Activated CD4-positive, alpha-beta T cell treated with anti-CD3 and anti-CD28 coated beads, Interleukin-2, amount 10 ng/mL, durations not matched to agents 7 days and 5 days (primary cell): Measurements from ENCODE around the gene SLC4A11. TPM values are rescaled to one million over a fixed set of nuclear protein-coding genes. Genes with fewer than 3 reads are reported as not detected.

ENCODE experiments used
- CTCF ChIA-PET: fragments of 350-600 bp; sonication (Branson Sonifier 250); formaldehyde crosslinking; loops from one replicate; lab custom pipeline; 2021; ENCODE audit warnings: antibody characterized with exemption; lab: Charles Lee
- POLR2A ChIA-PET: fragments of 350-600 bp; sonication (Branson Sonifier 250); formaldehyde crosslinking; loops from one replicate; lab custom pipeline; 2021; ENCODE audit warnings: antibody characterized with exemption; lab: Charles Lee
- DNase-seq: peaks from one replicate; pipeline ENCODE4 v3.0.0-alpha.2; 2020
- H3K27ac Mint-ChIP-seq: one replicate; pipeline ENCODE4 v1.8.0; 2021; ENCODE audit warnings: mild to moderate bottlenecking, moderate library complexity, mixed read lengths
- H3K27me3 Mint-ChIP-seq: one replicate; pipeline ENCODE4 v1.8.0; 2021; ENCODE audit warnings: mixed read lengths
- H3K36me3 Mint-ChIP-seq: one replicate; pipeline ENCODE4 v1.8.0; 2021; ENCODE audit warnings: low read depth, mixed read lengths
- H3K4me1 Mint-ChIP-seq: one replicate; pipeline ENCODE4 v1.8.0; 2021; ENCODE audit warnings: mixed read lengths
- H3K4me3 Mint-ChIP-seq: one replicate; pipeline ENCODE4 v1.8.0; 2021; ENCODE audit warnings: mild to moderate bottlenecking, moderate library complexity, mixed read lengths
- H3K9me3 Mint-ChIP-seq: one replicate; pipeline ENCODE4 v1.8.0; 2021; ENCODE audit warnings: mixed read lengths
- total RNA-seq, 2 experiments: library from RNA; stranded (reverse); gene quantifications; one replicate each; pipeline ENCODE4 v1.2.3, GENCODE V29; 2021

The SLC4A11 gene
- total RNA-seq, 2 experiments from 2014 or later = 0.50 to 0.77 TPM

GRCh38 chr20:3231889-3232588, 7.0 kb downstream of the SLC4A11 start:
- POLR2A ChIA-PET = no interaction called here
- no peak overlapping the region for H3K27ac Mint-ChIP-seq
- no peak overlapping the region for H3K4me3 Mint-ChIP-seq
- H3K27me3 Mint-ChIP-seq = peaks cover 12% of the 10 kb centered on the region
- H3K4me1 Mint-ChIP-seq = no peaks in the 10 kb centered on the region
- DNase-seq = no peak
- no peaks in the 10 kb centered on the region for H3K9me3 Mint-ChIP-seq
- H3K36me3 Mint-ChIP-seq = no peaks in the 10 kb centered on the region
- CTCF ChIA-PET = interaction anchor here (1.3 kb wide), 1 partner anchor 11 kb away, joined by 4 read pairs; no protein-coding TSS in a partner anchor

- ChIA-PET CTCF (no interaction called here), POLR2A (no interaction called here)
- Mint-ChIP-seq H3K36me3 (no peaks in the 10 kb centered on the region), H3K4me3 (no peak overlapping the region), H3K4me1 (no peaks in the 10 kb centered on the region), H3K27ac (no peak overlapping the region), H3K27me3 (peaks cover 4% of the 10 kb centered on the region), H3K9me3 (no peaks in the 10 kb centered on the region)
- no peak for DNase-seq
Measured at GRCh38 chr20:3231116-3231515, 7.9 kb downstream of the SLC4A11 start.

GRCh38 chr20:3229798-3230197, 9.2 kb downstream of the SLC4A11 start:
- Mint-ChIP-seq H3K27me3 (no peaks in the 10 kb centered on the region), H3K9me3 (no peaks in the 10 kb centered on the region), H3K4me1 (peaks cover under 1% of the 10 kb centered on the region), H3K4me3 (no peak overlapping the region), H3K36me3 (peaks cover under 1% of the 10 kb centered on the region), H3K27ac (no peak overlapping the region)
- CTCF ChIA-PET = no interaction called here
- no peak for DNase-seq
- POLR2A ChIA-PET = no interaction called here

GRCh38 chr20:3229158-3229557, 9.8 kb downstream of the SLC4A11 start:
- DNase-seq = no peak
- peaks cover 3% of the 10 kb centered on the region for H3K4me1 Mint-ChIP-seq
- no peak overlapping the region for H3K4me3 Mint-ChIP-seq
- ChIA-PET CTCF (no interaction called here), POLR2A (no interaction called here)
- H3K36me3 Mint-ChIP-seq = peaks cover 2% of the 10 kb centered on the region
- H3K27me3 Mint-ChIP-seq = no peaks in the 10 kb centered on the region
- H3K9me3 Mint-ChIP-seq = no peaks in the 10 kb centered on the region
- H3K27ac Mint-ChIP-seq = no peak overlapping the region

DNA sequence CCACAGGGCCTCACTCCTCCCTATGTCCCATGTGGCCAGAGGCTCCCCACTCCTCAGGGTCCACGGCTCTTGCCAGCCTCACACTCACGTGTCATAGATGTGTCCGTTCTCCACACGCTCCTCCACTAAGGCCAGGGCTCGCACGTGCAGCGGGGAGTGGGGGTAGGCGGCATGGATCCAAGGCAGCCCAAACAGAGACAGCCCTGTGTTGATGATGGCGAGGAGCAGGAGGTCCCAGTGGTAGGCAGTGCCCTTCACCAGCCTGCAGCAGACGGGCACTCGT, 10.3 kb downstream of the SLC4A11 start:
- ChIA-PET POLR2A (no interaction called here), CTCF (no interaction called here)
- Mint-ChIP-seq H3K4me1 (peaks cover 6% of the 10 kb centered on the region), H3K27ac (no peak overlapping the region), H3K27me3 (no peaks in the 10 kb centered on the region), H3K4me3 (no peak overlapping the region), H3K9me3 (no peaks in the 10 kb centered on the region), H3K36me3 (peaks cover 2% of the 10 kb centered on the region)
- DNase-seq = no peak

GRCh38 chr20:3227936-3228749, 10.8 kb downstream of the SLC4A11 start:
- DNase-seq = no peak
- H3K27ac Mint-ChIP-seq = no peak overlapping the region
- CTCF ChIA-PET = no interaction called here
- peaks cover 12% of the 10 kb centered on the region for H3K4me1 Mint-ChIP-seq
- POLR2A ChIA-PET = no interaction called here
- no peaks in the 10 kb centered on the region for H3K27me3 Mint-ChIP-seq
- no peaks in the 10 kb centered on the region for H3K9me3 Mint-ChIP-seq
- H3K36me3 Mint-ChIP-seq = peaks cover 2% of the 10 kb centered on the region
- no peak overlapping the region for H3K4me3 Mint-ChIP-seq

DNA sequence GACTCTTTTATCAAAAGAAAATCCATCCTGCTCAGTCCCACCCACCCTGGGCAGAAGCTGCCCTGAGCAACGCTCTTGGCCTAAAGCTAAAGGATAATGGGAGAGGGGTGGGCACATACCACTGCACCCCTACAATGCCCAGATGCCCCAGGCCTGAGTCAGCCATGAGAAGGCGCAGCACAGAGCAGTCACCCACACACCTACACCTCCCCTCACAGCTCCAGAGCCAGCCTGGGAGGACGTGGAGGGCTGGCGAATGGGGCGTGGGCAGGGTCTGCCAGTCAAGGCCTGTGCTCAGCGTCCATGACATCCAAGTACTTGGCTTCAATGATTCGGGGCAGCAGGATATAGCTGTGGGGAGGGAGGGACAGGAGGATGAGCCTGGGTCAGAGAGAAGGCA, 11.5 kb downstream of the SLC4A11 start:
- Mint-ChIP-seq H3K27ac (no peak overlapping the region), H3K4me1 (peaks cover 18% of the 10 kb centered on the region), H3K4me3 (no peak overlapping the region), H3K9me3 (no peaks in the 10 kb centered on the region), H3K27me3 (no peaks in the 10 kb centered on the region), H3K36me3 (peaks cover 5% of the 10 kb centered on the region)
- CTCF ChIA-PET = no interaction called here
- no peak for DNase-seq
- POLR2A ChIA-PET = no interaction called here

GRCh38 chr20:3226864-3227263, 12.1 kb downstream of the SLC4A11 start:
- no peak for DNase-seq
- peaks cover 20% of the 10 kb centered on the region for H3K4me1 Mint-ChIP-seq
- H3K36me3 Mint-ChIP-seq = peaks cover 9% of the 10 kb centered on the region
- CTCF ChIA-PET = no interaction called here
- POLR2A ChIA-PET = no interaction called here
- no peaks in the 10 kb centered on the region for H3K27me3 Mint-ChIP-seq
- no peak overlapping the region for H3K27ac Mint-ChIP-seq
- H3K9me3 Mint-ChIP-seq = no peaks in the 10 kb centered on the region
- no peak overlapping the region for H3K4me3 Mint-ChIP-seq

DNA sequence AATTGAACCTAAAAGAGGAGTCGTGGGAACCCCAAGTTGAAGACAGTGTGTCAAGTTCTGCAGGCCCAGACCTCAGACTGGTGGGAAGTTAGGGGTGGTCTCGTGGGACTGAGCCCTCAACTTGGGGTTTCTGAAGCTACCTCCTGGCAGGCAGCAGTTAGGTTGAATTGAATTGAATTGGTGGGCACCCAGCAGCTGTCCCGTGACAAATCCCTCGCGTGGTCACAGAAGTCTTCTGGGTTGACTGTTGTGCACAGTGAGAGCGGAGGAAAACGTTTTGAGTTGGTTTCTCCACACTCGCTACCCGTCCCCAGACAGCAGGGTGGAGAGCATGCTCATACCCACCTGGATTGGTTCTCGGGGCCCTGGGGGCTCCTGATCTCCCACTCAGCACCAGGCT, 12.9 kb downstream of the SLC4A11 start:
- Mint-ChIP-seq H3K4me1 (peaks cover 22% of the 10 kb centered on the region), H3K4me3 (no peak overlapping the region), H3K36me3 (peaks cover 13% of the 10 kb centered on the region), H3K27ac (no peak overlapping the region), H3K9me3 (no peaks in the 10 kb centered on the region), H3K27me3 (no peaks in the 10 kb centered on the region)
- POLR2A ChIA-PET = no interaction called here
- DNase-seq = no peak
- CTCF ChIA-PET = interaction anchor here (0.6 to 1.3 kb wide), 3 partner anchors 10 to 83 kb away, joined by 3 read pairs; no protein-coding TSS in a partner anchor

GRCh38 chr20:3224681-3225421, 14.1 kb downstream of the SLC4A11 start:
- no peak overlapping the region for H3K4me3 Mint-ChIP-seq
- H3K4me1 Mint-ChIP-seq = peaks cover 22% of the 10 kb centered on the region
- ChIA-PET CTCF (interaction anchor here (1.3 to 1.6 kb wide), 2 partner anchors 12 to 53 kb away, joined by 3 read pairs; no protein-coding TSS in a partner anchor), POLR2A (no interaction called here)
- no peak for DNase-seq
- peak overlapping the region; percentile 64 for H3K27ac Mint-ChIP-seq
- H3K36me3 Mint-ChIP-seq = peaks cover 13% of the 10 kb centered on the region
- no peaks in the 10 kb centered on the region for H3K27me3 Mint-ChIP-seq
- H3K9me3 Mint-ChIP-seq = no peaks in the 10 kb centered on the region

DNA sequence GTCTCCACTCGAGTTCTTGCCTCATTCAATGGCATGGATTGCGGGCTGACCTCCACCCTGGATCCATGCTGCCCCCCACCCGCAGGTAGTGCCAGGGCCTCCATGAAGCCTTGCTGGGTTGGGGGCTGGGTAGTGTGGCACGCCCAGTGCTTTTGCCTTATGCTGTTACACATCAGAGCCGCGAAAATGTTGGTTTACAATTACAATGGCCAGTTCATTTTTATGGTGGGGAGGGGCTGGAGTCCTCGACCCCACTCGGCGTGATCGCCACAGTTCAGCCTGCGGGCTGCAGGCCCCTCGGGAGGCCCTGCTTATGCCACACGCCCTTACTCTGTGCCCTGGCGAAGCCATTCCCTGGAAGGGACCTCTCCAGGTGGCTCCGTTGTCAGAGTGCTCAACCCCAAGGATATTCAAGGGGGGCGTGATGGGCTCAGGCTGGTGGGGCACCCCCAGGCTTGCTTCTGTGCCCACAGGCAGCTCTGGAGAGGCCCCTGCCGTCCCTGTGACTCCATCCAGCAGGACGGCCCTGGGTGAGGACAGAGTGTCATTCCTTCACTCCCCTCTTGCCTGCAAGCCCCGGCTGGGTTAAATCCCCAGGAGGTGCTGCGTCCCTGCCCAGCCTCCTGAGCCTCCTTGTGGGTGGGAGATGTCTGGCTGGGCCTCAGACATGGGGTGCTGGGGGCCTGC, 14.9 kb downstream of the SLC4A11 start:
- no peak overlapping the region for H3K4me3 Mint-ChIP-seq
- ChIA-PET POLR2A (no interaction called here), CTCF (interaction anchor here (1.2 to 1.6 kb wide), 3 partner anchors 9 to 53 kb away, joined by 3 to 5 read pairs (median 4); no protein-coding TSS in a partner anchor)
- H3K27me3 Mint-ChIP-seq = no peaks in the 10 kb centered on the region
- H3K27ac Mint-ChIP-seq = peak overlapping the region; percentile 88
- H3K9me3 Mint-ChIP-seq = no peaks in the 10 kb centered on the region
- no peak for DNase-seq
- H3K4me1 Mint-ChIP-seq = peaks cover 22% of the 10 kb centered on the region
- H3K36me3 Mint-ChIP-seq = peaks cover 13% of the 10 kb centered on the region

GRCh38 chr20:3223651-3223993, 15.4 kb downstream of the SLC4A11 start:
- ChIA-PET CTCF (interaction anchor here (0.6 to 1.6 kb wide), 4 partner anchors 10 to 52 kb away, joined by 3 to 5 read pairs (median 4); no protein-coding TSS in a partner anchor), POLR2A (no interaction called here)
- Mint-ChIP-seq H3K27me3 (no peaks in the 10 kb centered on the region), H3K4me3 (no peak overlapping the region), H3K36me3 (peaks cover 13% of the 10 kb centered on the region), H3K4me1 (peaks cover 22% of the 10 kb centered on the region), H3K27ac (peak overlapping the region; percentile 88), H3K9me3 (no peaks in the 10 kb centered on the region)
- no peak for DNase-seq
